GM19438 (cell line): ENCODE measurements around the gene HOXD12.

ENCODE experiments used
- ATAC-seq: cut with Tn5 transposase; IDR thresholded peaks from one replicate; pipeline ENCODE4 v1.9.1; 2021; ENCODE audit warnings: low read depth; ENCODE audit not compliant: unreplicated experiment

The HOXD12 gene

GRCh38 chr2:176092270-176093144, 7.1 kb upstream of the HOXD12 start, which contains the start of gene HOXD13:
HOXD13 (plus strand) TSS chr2:176092721; CDS start chr2:176092891, 170 bp downstream.
- ATAC-seq, result no peak

- ATAC-seq, result no peak
Measured at GRCh38 chr2:176093145-176093897, 6.3 kb upstream of the HOXD12 start.

GRCh38 chr2:176093898-176094249, 5.7 kb upstream of the HOXD12 start:
- ATAC-seq, result no peak

- ATAC-seq, result no peak
Measured at GRCh38 chr2:176094349-176094748, 5.2 kb upstream of the HOXD12 start.

GRCh38 chr2:176095421-176095820, 4.2 kb upstream of the HOXD12 start:
- ATAC-seq, result no peak

- ATAC-seq, result no peak
Measured at GRCh38 chr2:176096243-176096985, 3.2 kb upstream of the HOXD12 start.

- ATAC-seq, result peak; percentile 87
Measured at GRCh38 chr2:176096986-176097819, 2.4 kb upstream of the HOXD12 start.

- ATAC-seq, result no peak
Measured at GRCh38 chr2:176097820-176098365, 1.7 kb upstream of the HOXD12 start.

GRCh38 chr2:176098366-176099158, 1.0 kb upstream of the HOXD12 start:
- no peak for ATAC-seq

- no peak for ATAC-seq
Measured at GRCh38 chr2:176099159-176099727, 352 bp upstream of the HOXD12 start.

- no peak for ATAC-seq
Measured at GRCh38 chr2:176100547-176101140, 1.0 kb downstream of the HOXD12 start.

GRCh38 chr2:176101216-176101830, 1.7 kb downstream of the HOXD12 start:
- ATAC-seq, result no peak

- no peak for ATAC-seq
Measured at GRCh38 chr2:176101842-176102241, 2.2 kb downstream of the HOXD12 start.

- no peak for ATAC-seq
Measured at GRCh38 chr2:176102309-176102866, 2.8 kb downstream of the HOXD12 start.

- ATAC-seq, result no peak
Measured at GRCh38 chr2:176103194-176103593, 3.6 kb downstream of the HOXD12 start.

- ATAC-seq, result no peak
Measured at GRCh38 chr2:176103742-176104315, 4.2 kb downstream of the HOXD12 start.
